Measurements from ENCODE around the gene MUC15. TPM values are rescaled to one million over a fixed set of nuclear protein-coding genes. Genes with fewer than 3 reads are reported as not detected.

MUC15 gene
- total RNA-seq, 1 donor from 2014 or later, result 10.5 TPM

- Histone ChIP-seq H3K9me3 (no peaks in the 10 kb centered on the region), H3K36me3 (no peaks in the 10 kb centered on the region), H3K4me1 (peaks cover 7% of the 10 kb centered on the region), H3K27ac (no peak overlapping the region), H3K27me3 (no peaks in the 10 kb centered on the region), H3K4me3 (no peak overlapping the region)
- no peak for DNase-seq
- no peak for ATAC-seq
- TF ChIP-seq CTCF (IDR thresholded peaks at IDR 0.05), result no peak
- intact Hi-C loops (cut with DNase I), result no loop called here
These were observed 13.9 kb downstream of the MUC15 start for GRCh38 chr11:26558190-26558589.

- no peaks in the 10 kb centered on the region for H3K27me3 ChIP-seq
- peaks cover 7% of the 10 kb centered on the region for H3K4me1 ChIP-seq
- H3K36me3 ChIP-seq, result no peaks in the 10 kb centered on the region
- TF ChIP-seq CTCF (IDR thresholded peaks at IDR 0.05), result no peak
- H3K4me3 ChIP-seq, result no peak overlapping the region
- ATAC-seq (no peak), DNase-seq (no peak)
- H3K9me3 ChIP-seq, result no peaks in the 10 kb centered on the region
- intact Hi-C loops (cut with DNase I), result no loop called here
- no peak overlapping the region for H3K27ac ChIP-seq
These were observed 14.4 kb downstream of the MUC15 start for GRCh38 chr11:26557666-26558065.

- H3K4me3 ChIP-seq, result no peak overlapping the region
- intact Hi-C loops (cut with DNase I), result no loop called here
- peak; percentile 86 for ATAC-seq
- H3K27ac ChIP-seq, result no peak overlapping the region
- no peaks in the 10 kb centered on the region for H3K9me3 ChIP-seq
- peaks cover 7% of the 10 kb centered on the region for H3K4me1 ChIP-seq
- H3K36me3 ChIP-seq, result no peaks in the 10 kb centered on the region
- no peak for DNase-seq
- H3K27me3 ChIP-seq, result no peaks in the 10 kb centered on the region
- no peak for TF ChIP-seq CTCF (IDR thresholded peaks at IDR 0.05)
These were observed 15.5 kb downstream of the MUC15 start for GRCh38 chr11:26556582-26556981.

GRCh38 chr11:26554455-26554854 is 17.6 kb downstream of the MUC15 start:
- no peak for DNase-seq
- TF ChIP-seq CTCF (IDR thresholded peaks at IDR 0.05), result no peak

GRCh38 chr11:26553182-26553581 is 18.9 kb downstream of the MUC15 start:
- no peak for DNase-seq
- no peak for ATAC-seq
- Histone ChIP-seq H3K36me3 (no peaks in the 10 kb centered on the region), H3K4me3 (no peak overlapping the region), H3K9me3 (no peaks in the 10 kb centered on the region), H3K27ac (no peak overlapping the region), H3K4me1 (peaks cover 7% of the 10 kb centered on the region), H3K27me3 (no peaks in the 10 kb centered on the region)
- intact Hi-C loops (cut with DNase I), result no loop called here
- no peak for TF ChIP-seq CTCF (IDR thresholded peaks at IDR 0.05)

More at GRCh38 chr11:26554455-26554854, 17.6 kb downstream of the MUC15 start:
- H3K27ac ChIP-seq, result no peak overlapping the region
- no peak overlapping the region for H3K4me3 ChIP-seq
- H3K36me3 ChIP-seq, result no peaks in the 10 kb centered on the region
- H3K4me1 ChIP-seq, result peaks cover 7% of the 10 kb centered on the region
- intact Hi-C loops (cut with DNase I), result no loop called here
- H3K27me3 ChIP-seq, result no peaks in the 10 kb centered on the region
- no peaks in the 10 kb centered on the region for H3K9me3 ChIP-seq
- no peak for ATAC-seq

- intact Hi-C loops (cut with DNase I), result no loop called here
- H3K4me3 ChIP-seq, result no peak overlapping the region
- no peak overlapping the region for H3K27ac ChIP-seq
- no peaks in the 10 kb centered on the region for H3K4me1 ChIP-seq
- no peaks in the 10 kb centered on the region for H3K36me3 ChIP-seq
- ATAC-seq (no peak), DNase-seq (no peak)
- H3K9me3 ChIP-seq, result no peaks in the 10 kb centered on the region
- no peaks in the 10 kb centered on the region for H3K27me3 ChIP-seq
- TF ChIP-seq CTCF (IDR thresholded peaks at IDR 0.05), result peak; percentile 32
These were observed 20.8 kb downstream of the MUC15 start for GRCh38 chr11:26551186-26551801.

Data from upper lobe of right lung (tissue), 1 donor.